ENCODE measurements around the gene TRIM44. TPM values are rescaled to one million over a fixed set of nuclear protein-coding genes. Genes with fewer than 3 reads are reported as not detected.

Gene TRIM44
- total and polyA plus RNA-seq, 4 donors, result 27.6 to 65.0 (median 45.4) TPM

DNA sequence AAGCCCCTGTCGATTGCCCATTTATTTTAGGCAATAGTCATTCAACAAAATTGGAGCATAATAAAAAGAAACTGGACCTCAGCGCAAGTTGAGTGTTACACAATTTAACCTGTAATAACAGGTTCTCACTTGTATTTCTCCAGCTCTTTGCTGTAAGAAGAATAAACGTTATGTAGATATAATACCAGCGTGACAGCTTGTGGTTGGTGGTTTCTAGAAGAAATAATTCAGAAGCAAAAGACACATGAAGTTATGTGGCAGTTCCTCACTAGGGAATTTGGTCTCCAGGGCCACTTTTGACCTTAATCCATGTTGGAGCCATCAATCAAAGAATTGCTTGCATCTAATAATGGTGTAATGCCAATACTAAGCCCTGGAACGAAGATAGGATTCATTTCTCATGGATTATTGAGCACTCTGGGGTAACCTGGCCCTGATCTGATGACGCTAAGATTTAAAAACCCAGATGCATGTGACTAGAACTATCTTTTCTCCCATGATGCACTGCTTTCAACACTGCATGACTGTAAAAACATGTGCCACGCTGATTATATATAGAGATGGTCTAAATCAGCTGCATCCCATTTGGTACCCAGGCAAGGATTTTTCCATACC lies 151.6 kb downstream of the TRIM44 start:
- no peak overlapping the region for H3K27ac ChIP-seq (ENCODE audit: low read depth, low read length)
- H3K27me3 ChIP-seq (ENCODE audit: control insufficient read depth, insufficient read depth, low read length), result no peaks in the 10 kb centered on the region
- H3K4me3 ChIP-seq (ENCODE audit: low read depth, low read length), result no peak overlapping the region
- no peaks in the 10 kb centered on the region for H3K4me1 ChIP-seq (ENCODE audit: control insufficient read depth, insufficient read depth, low read length)
- DNase-seq (ENCODE audit: low read depth in 4 of 6, low spot score in 6 of 6), result peak in 1 of 6 donors; percentile 31
- no peaks in the 10 kb centered on the region for H3K9me3 ChIP-seq (ENCODE audit: control insufficient read depth, insufficient read depth, low read length)
- H3K36me3 ChIP-seq (ENCODE audit: control insufficient read depth, insufficient read depth, low read length), result no peaks in the 10 kb centered on the region
- WGBS (ENCODE audit: insufficient coverage), result 92% methylated on average over 2 of the region's 7 CpGs

DNA sequence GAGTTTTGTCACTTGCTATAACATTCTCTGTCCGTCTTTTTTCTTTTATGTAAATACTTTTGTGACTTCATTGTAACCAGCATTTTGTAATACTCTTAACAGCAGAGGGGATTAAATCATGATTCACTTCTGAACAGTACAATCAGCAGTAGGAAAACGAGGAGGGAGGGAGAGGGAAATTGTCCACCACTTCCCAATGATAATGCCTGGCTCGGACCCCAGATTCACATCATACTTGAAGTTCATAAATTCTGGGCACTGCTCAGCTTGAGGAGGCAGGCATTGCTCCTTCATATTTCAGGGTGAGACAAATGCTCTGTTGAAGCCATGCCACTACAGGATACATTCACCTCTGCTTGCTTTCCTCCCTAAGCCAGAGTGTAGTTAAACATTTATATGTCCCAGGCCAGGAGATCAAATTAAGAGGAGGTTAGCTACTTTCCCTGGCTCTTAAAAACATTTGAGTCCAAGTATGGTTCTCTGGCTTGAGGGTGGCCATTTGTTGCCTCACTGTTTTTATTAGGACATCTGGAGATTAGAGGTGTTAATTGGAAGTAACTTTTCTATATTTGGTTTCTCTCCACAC lies 152.2 kb downstream of the TRIM44 start:
- DNase-seq (ENCODE audit: low read depth in 4 of 6, low spot score in 6 of 6), result no peak
- Histone ChIP-seq H3K27ac (ENCODE audit: low read depth, low read length) (peak overlapping the region; percentile 62), H3K4me1 (ENCODE audit: control insufficient read depth, insufficient read depth, low read length) (no peaks in the 10 kb centered on the region), H3K27me3 (ENCODE audit: control insufficient read depth, insufficient read depth, low read length) (no peaks in the 10 kb centered on the region), H3K36me3 (ENCODE audit: control insufficient read depth, insufficient read depth, low read length) (no peaks in the 10 kb centered on the region), H3K4me3 (ENCODE audit: low read depth, low read length) (no peak overlapping the region), H3K9me3 (ENCODE audit: control insufficient read depth, insufficient read depth, low read length) (no peaks in the 10 kb centered on the region)
- no CpG with 5 or more reads among the region's 3 CpGs for WGBS (ENCODE audit: insufficient coverage)

DNA sequence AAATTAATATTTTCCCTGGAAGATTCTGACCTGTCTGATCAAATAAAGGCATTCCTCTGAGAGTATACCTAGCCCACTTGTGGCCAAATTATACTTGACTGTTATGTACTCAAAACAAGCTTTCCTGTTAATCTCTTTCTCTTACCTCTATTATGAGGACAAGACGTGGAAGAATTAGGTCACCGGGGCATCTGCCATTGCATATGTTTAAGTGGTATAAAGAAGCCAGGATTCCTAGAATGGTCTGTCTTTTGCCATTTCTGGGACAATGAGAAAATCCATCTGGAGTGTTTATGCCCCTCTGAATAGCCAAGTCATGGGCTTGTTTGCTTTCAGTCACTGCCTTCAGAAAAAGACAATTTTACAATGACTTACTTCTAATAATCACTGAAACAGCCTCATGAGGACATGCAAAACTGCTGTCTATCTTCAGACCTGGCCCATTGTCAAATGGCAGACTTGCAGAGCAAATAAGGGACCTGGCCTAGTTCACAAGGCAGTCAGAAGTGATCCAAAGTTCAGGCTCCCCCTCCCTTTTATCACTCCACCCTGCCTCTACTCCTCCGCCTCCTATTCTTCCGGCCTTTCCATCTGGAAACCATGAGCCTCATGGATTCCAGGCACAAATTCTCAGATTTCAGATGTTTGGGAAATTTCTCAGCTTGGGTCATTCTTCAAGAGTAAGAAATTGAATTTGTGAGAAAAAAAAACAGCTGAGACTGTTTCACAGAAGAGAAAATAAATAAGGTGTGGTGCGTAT lies 153.2 kb downstream of the TRIM44 start:
- no peaks in the 10 kb centered on the region for H3K9me3 ChIP-seq (ENCODE audit: control insufficient read depth, insufficient read depth, low read length)
- peak in 2 of 6 donors; percentile 13 to 75 for DNase-seq (ENCODE audit: low read depth in 4 of 6, low spot score in 6 of 6)
- H3K36me3 ChIP-seq (ENCODE audit: control insufficient read depth, insufficient read depth, low read length), result no peaks in the 10 kb centered on the region
- H3K4me3 ChIP-seq (ENCODE audit: low read depth, low read length), result no peak overlapping the region
- H3K4me1 ChIP-seq (ENCODE audit: control insufficient read depth, insufficient read depth, low read length), result no peaks in the 10 kb centered on the region
- H3K27ac ChIP-seq (ENCODE audit: low read depth, low read length), result peak overlapping the region; percentile 62
- 100% methylated on average over 1 of the region's 5 CpGs for WGBS (ENCODE audit: insufficient coverage)
- H3K27me3 ChIP-seq (ENCODE audit: control insufficient read depth, insufficient read depth, low read length), result no peaks in the 10 kb centered on the region

DNA sequence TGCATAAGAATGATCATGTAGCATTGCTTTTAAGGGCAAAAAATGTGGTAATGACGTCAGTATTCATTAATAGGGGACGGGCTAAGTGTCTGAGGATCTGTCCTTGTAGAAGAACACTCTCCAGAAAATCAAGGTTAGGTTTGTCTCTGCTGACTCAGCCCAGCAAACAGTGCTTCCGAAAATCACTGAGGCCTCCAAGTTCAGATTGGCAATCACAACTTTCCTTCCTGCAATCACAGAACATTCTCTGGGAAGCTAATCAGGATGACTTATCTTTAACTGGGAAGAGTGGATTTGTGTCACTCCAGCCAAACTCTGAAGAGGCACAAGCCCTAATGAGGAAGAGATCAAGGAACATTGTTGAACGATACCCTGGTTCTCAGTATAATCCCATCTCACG lies 158.0 kb downstream of the TRIM44 start:
- Histone ChIP-seq H3K4me1 (ENCODE audit: control insufficient read depth, insufficient read depth, low read length) (peaks cover 8% of the 10 kb centered on the region), H3K27me3 (ENCODE audit: control insufficient read depth, insufficient read depth, low read length) (no peaks in the 10 kb centered on the region), H3K36me3 (ENCODE audit: control insufficient read depth, insufficient read depth, low read length) (no peaks in the 10 kb centered on the region), H3K27ac (ENCODE audit: low read depth, low read length) (no peak overlapping the region), H3K4me3 (ENCODE audit: low read depth, low read length) (no peak overlapping the region), H3K9me3 (ENCODE audit: control insufficient read depth, insufficient read depth, low read length) (no peaks in the 10 kb centered on the region)
- WGBS (ENCODE audit: insufficient coverage), result 100% methylated on average over 1 of the region's 5 CpGs
- DNase-seq (ENCODE audit: low read depth in 4 of 6, low spot score in 6 of 6), result no peak

DNA sequence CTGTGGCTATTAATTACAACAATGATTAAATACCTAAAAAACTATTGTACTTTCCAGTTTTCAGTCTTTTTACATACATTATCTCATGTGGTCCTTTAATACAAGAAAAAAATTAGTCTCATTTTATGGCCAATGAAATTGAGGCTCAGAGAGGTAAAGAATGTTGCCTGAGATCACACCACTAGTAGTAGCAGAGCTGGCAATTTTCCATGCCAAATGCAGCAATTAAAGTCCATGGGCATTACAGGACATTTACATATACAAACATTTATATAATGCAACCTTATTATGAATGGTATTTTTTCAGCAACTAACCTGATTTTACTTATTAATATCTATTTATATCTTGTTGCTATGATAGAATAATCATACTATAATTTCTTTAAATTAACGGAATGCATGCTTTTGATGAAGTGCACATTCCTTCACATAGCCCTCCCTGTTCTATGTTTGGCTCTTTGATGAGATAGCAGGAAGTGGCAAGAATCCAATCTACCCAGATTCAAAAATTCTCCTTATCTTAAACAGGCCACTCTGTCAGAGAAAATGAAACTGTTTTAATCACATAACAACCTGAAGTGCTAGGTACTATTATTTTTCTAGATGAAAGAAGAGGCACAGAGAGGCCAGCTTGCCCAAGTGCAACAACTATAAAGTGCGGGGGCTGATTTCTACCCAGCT lies 160.4 kb downstream of the TRIM44 start:
- WGBS (ENCODE audit: insufficient coverage), result 100% methylated on average over 1 of the region's 2 CpGs
- Histone ChIP-seq H3K36me3 (ENCODE audit: control insufficient read depth, insufficient read depth, low read length) (no peaks in the 10 kb centered on the region), H3K27ac (ENCODE audit: low read depth, low read length) (no peak overlapping the region), H3K4me1 (ENCODE audit: control insufficient read depth, insufficient read depth, low read length) (peaks cover 8% of the 10 kb centered on the region), H3K27me3 (ENCODE audit: control insufficient read depth, insufficient read depth, low read length) (no peaks in the 10 kb centered on the region), H3K4me3 (ENCODE audit: low read depth, low read length) (no peak overlapping the region), H3K9me3 (ENCODE audit: control insufficient read depth, insufficient read depth, low read length) (no peaks in the 10 kb centered on the region)
- no peak for DNase-seq (ENCODE audit: low read depth in 4 of 6, low spot score in 6 of 6)

DNA sequence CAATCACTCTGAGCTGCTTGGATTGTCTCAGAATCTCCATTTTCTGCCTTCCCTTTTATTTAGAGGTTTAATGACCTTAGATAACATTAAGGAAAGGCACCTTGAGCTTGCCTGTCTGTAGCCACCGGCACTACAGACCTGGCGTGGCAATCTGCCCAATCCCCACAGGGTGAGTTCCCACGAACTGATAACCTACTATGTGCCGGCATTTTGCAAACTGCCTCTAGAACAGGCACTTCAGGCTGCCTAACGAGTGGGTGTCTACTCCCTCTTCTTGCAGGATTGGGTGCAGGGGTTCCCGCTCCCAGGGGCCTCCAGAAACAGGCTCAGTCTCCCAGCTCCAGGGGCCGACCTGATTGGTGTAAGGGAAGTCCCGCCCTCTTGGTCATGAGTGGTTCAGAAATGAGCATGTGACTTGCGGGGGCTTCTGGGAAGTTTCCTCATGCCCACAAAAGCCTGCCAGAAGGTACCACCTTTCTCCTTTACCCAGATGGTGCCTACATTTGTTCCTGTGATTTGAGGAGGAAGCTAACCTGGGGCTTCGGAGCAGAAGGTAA lies 161.2 kb downstream of the TRIM44 start:
- Histone ChIP-seq H3K27me3 (ENCODE audit: control insufficient read depth, insufficient read depth, low read length) (no peaks in the 10 kb centered on the region), H3K4me3 (ENCODE audit: low read depth, low read length) (no peak overlapping the region), H3K27ac (ENCODE audit: low read depth, low read length) (no peak overlapping the region), H3K4me1 (ENCODE audit: control insufficient read depth, insufficient read depth, low read length) (peaks cover 8% of the 10 kb centered on the region), H3K36me3 (ENCODE audit: control insufficient read depth, insufficient read depth, low read length) (no peaks in the 10 kb centered on the region), H3K9me3 (ENCODE audit: control insufficient read depth, insufficient read depth, low read length) (no peaks in the 10 kb centered on the region)
- DNase-seq (ENCODE audit: low read depth in 4 of 6, low spot score in 6 of 6), result no peak
- 95% methylated on average over 8 of the region's 10 CpGs for WGBS (ENCODE audit: insufficient coverage)

DNA sequence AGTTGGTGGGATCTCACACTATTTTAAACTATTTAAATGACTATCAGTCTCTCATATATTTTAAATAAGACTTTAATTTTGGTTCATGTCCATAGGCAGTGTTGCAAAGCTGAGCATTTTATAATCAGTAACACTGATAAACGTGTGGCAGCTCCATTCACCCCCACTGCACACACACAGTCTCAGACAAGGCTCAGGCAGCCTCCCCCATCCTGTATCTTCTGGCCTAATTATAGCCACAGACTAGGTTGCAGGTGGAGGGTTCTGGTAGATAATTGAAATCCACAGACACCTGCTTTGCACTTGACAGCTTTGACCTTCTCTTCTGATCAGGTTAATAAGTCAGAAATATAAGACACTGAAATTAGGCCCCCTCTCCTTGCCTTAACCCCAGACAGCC lies 162.8 kb downstream of the TRIM44 start:
- H3K4me1 ChIP-seq (ENCODE audit: control insufficient read depth, insufficient read depth, low read length), result peaks cover 8% of the 10 kb centered on the region
- H3K9me3 ChIP-seq (ENCODE audit: control insufficient read depth, insufficient read depth, low read length), result no peaks in the 10 kb centered on the region
- no peaks in the 10 kb centered on the region for H3K36me3 ChIP-seq (ENCODE audit: control insufficient read depth, insufficient read depth, low read length)
- DNase-seq (ENCODE audit: low read depth in 4 of 6, low spot score in 6 of 6), result no peak
- H3K27me3 ChIP-seq (ENCODE audit: control insufficient read depth, insufficient read depth, low read length), result no peaks in the 10 kb centered on the region
- H3K27ac ChIP-seq (ENCODE audit: low read depth, low read length), result no peak overlapping the region
- WGBS (ENCODE audit: insufficient coverage), result no CpG with 5 or more reads among the region's 1 CpG
- no peak overlapping the region for H3K4me3 ChIP-seq (ENCODE audit: low read depth, low read length)

DNA sequence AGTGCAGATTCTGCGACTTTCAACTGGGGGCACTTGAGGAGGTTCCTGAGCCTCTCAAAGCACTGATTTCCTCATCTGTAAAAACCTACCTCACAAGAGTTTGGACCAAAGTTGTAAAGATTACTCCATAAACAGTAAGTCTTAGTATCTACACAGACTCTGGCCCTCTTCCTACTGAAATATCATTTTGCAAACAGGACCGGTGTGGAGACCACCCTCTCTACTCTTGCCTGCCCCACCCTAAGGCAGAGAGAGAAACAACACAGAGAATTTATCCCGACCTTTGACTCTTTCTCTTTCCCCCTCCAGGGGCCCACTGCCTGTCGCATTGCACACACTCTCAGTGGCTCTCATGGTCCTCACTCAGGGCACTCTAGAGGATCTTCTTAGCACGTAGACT lies 163.4 kb downstream of the TRIM44 start:
- H3K27me3 ChIP-seq (ENCODE audit: control insufficient read depth, insufficient read depth, low read length), result no peaks in the 10 kb centered on the region
- no peak for DNase-seq (ENCODE audit: low read depth in 4 of 6, low spot score in 6 of 6)
- H3K4me3 ChIP-seq (ENCODE audit: low read depth, low read length), result no peak overlapping the region
- no peaks in the 10 kb centered on the region for H3K9me3 ChIP-seq (ENCODE audit: control insufficient read depth, insufficient read depth, low read length)
- no peaks in the 10 kb centered on the region for H3K36me3 ChIP-seq (ENCODE audit: control insufficient read depth, insufficient read depth, low read length)
- H3K4me1 ChIP-seq (ENCODE audit: control insufficient read depth, insufficient read depth, low read length), result peaks cover 8% of the 10 kb centered on the region
- WGBS (ENCODE audit: insufficient coverage), result 89% methylated on average over 5 of the region's 5 CpGs
- H3K27ac ChIP-seq (ENCODE audit: low read depth, low read length), result no peak overlapping the region

DNA sequence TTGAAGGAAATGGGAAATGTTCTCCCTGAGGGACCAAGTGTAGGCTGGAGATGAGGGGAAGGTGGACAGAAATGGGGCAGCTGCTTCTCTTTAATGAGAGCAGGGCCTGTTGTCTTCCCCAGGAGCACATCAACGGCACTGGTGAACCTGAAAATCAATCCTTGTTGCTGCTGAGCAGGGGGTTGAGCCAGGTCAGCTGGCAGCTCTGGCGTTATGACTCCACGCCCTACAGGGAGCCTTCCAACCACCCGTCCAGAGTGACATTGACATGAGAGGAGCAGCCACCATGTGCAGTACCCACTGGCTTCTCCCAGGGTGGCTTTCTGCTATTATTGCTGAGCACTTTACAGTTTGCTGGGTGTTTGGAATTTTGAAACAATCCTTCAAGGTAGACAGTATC lies 164.4 kb downstream of the TRIM44 start:
- Histone ChIP-seq H3K27me3 (ENCODE audit: control insufficient read depth, insufficient read depth, low read length) (no peaks in the 10 kb centered on the region), H3K9me3 (ENCODE audit: control insufficient read depth, insufficient read depth, low read length) (no peaks in the 10 kb centered on the region), H3K27ac (ENCODE audit: low read depth, low read length) (no peak overlapping the region), H3K4me1 (ENCODE audit: control insufficient read depth, insufficient read depth, low read length) (peaks cover 2% of the 10 kb centered on the region), H3K4me3 (ENCODE audit: low read depth, low read length) (no peak overlapping the region), H3K36me3 (ENCODE audit: control insufficient read depth, insufficient read depth, low read length) (no peaks in the 10 kb centered on the region)
- DNase-seq (ENCODE audit: low read depth in 4 of 6, low spot score in 6 of 6), result no peak
- WGBS (ENCODE audit: insufficient coverage), result 63% methylated on average over 4 of the region's 4 CpGs

All from spinal cord (tissue), 10 donors.